H1 (cell line): Measurements from ENCODE around the gene PXK. TPM values are rescaled to one million over a fixed set of nuclear protein-coding genes. Genes with fewer than 3 reads are reported as not detected.

Source experiments
- CTCF ChIA-PET: fragments of 300-600 bp; sonication (Branson Sonifier 250); formaldehyde crosslinking; loops from one replicate; lab custom pipeline; 2021; ENCODE audit not compliant: partially characterized antibody; lab: Charles Lee
- POLR2A ChIA-PET: fragments of 300-600 bp; sonication (Branson Sonifier 250); formaldehyde crosslinking; loops from one replicate; lab custom pipeline; 2021; ENCODE audit warnings: inconsistent platforms; ENCODE audit not compliant: partially characterized antibody; lab: Charles Lee
- DNase-seq, 2 experiments: peaks; one replicate each; pipeline versions ENCODE4 v3.0.0 to v3.0.0-alpha.2; 2010 to 2022; ENCODE audit warnings: low spot score in 2 of 2, low read depth in 1 of 2, mixed read lengths in 1 of 2
- FAIRE-seq: peaks from 2 replicates; lab custom pipeline; 2011; peaks lifted over from hg19 to GRCh38; lab: Jason Lieb, UNC
- H2AFZ ChIP-seq: 2 replicates; pipeline ENCODE4 v1.8.1; 2012; ENCODE audit warnings: low read length, inconsistent platforms
- H2AK5ac ChIP-seq: 2 replicates; pipeline ENCODE4 v1.6.1; 2013; ENCODE audit warnings: low read depth, low read length
- H2BK120ac ChIP-seq: replicated peaks from 2 replicates; pipeline ENCODE3; 2013; ENCODE audit warnings: low read depth, low read length, inconsistent platforms
- H2BK12ac ChIP-seq: 2 replicates; pipeline ENCODE4 v1.6.1; 2013; ENCODE audit warnings: low read depth, low read length
- H2BK15ac ChIP-seq: 2 replicates; pipeline ENCODE4 v1.6.1; 2013; ENCODE audit warnings: low read length
- H2BK20ac ChIP-seq: 2 replicates; pipeline ENCODE4 v1.6.1; 2013; ENCODE audit warnings: low read length
- H2BK5ac ChIP-seq: 2 replicates; pipeline ENCODE4 v1.6.1; 2013; ENCODE audit warnings: low read depth, low read length
- H3K14ac ChIP-seq: 2 replicates; pipeline ENCODE4 v1.6.1; 2013; ENCODE audit warnings: inconsistent platforms; ENCODE audit not compliant: insufficient read length
- H3K18ac ChIP-seq: 2 replicates; pipeline ENCODE4 v1.6.1; 2013; ENCODE audit warnings: low read length; ENCODE audit errors: extremely low read depth
- H3K23ac ChIP-seq: 2 replicates; pipeline ENCODE4 v1.6.1; 2013; ENCODE audit warnings: inconsistent platforms; ENCODE audit not compliant: insufficient read length
- H3K23me2 ChIP-seq: 2 replicates; pipeline ENCODE4 v1.6.1; 2013; ENCODE audit warnings: low read depth, low read length
- H3K27ac ChIP-seq: 2 replicates; pipeline ENCODE4 v1.6.1; 2011; ENCODE audit warnings: low read depth, low read length, inconsistent platforms
- H3K27me3 ChIP-seq, 4 experiments: replicated peaks in 1 of 4; 1 replicate in 1 of 4; 2 replicates in 3 of 4; pipeline versions ENCODE4 v1.6.1 to v1.8.1; 2011 to 2013; ENCODE audit warnings: low read length in 3 of 4, mild to moderate bottlenecking in 3 of 4, inconsistent platforms in 2 of 4, mixed read lengths in 2 of 4, moderate library complexity in 1 of 4; ENCODE audit not compliant: control insufficient read depth in 3 of 4, insufficient read depth in 3 of 4; ENCODE audit errors: extremely low read depth in 1 of 4
- H3K36me3 ChIP-seq, 4 experiments: 2 replicates each; pipeline versions ENCODE4 v1.6.1 to v1.8.1; 2011 to 2013; ENCODE audit warnings: mild to moderate bottlenecking in 4 of 4, low read length in 3 of 4, moderate library complexity in 2 of 4, control low read depth in 1 of 4, inconsistent platforms in 1 of 4; ENCODE audit not compliant: insufficient read depth in 4 of 4, control insufficient read depth in 2 of 4
- H3K4ac ChIP-seq: replicated peaks from 2 replicates; pipeline ENCODE3; 2013; ENCODE audit warnings: low read length, low read depth, mixed read lengths, inconsistent platforms; ENCODE audit not compliant: insufficient read length
- H3K4me1 ChIP-seq, 4 experiments: replicated peaks in 1 of 4; 1 replicate in 1 of 4; 2 replicates in 3 of 4; pipeline versions ENCODE4 v1.6.1 to v1.8.1; 2011 to 2013; ENCODE audit warnings: low read length in 3 of 4, inconsistent platforms in 2 of 4, mixed read lengths in 1 of 4; ENCODE audit not compliant: insufficient read depth in 4 of 4, control insufficient read depth in 3 of 4
- H3K4me2 ChIP-seq, 2 experiments: 2 replicates each; pipeline versions ENCODE4 v1.6.1 to v1.8.1; 2011 to 2013; ENCODE audit warnings: low read depth in 2 of 2, low read length in 2 of 2, control low read depth in 1 of 2, inconsistent platforms in 1 of 2, mild to moderate bottlenecking in 1 of 2; ENCODE audit not compliant: insufficient read depth in 1 of 2
- H3K4me3 ChIP-seq, 4 experiments: fragments of 200-600, 300-600 bp in 1 of 4; sonication (generic), shearing (Covaris generic), sonication (Bioruptor Twin) in 1 of 4; 2 replicates each; pipeline versions ENCODE4 v1.5.1 to v1.8.1; 2011 to 2016; ENCODE audit warnings: low read length in 4 of 4, low read depth in 3 of 4, control low read depth in 2 of 4, inconsistent platforms in 2 of 4, mild to moderate bottlenecking in 2 of 4, mixed read lengths in 1 of 4, moderate library complexity in 1 of 4; ENCODE audit not compliant: insufficient read depth in 2 of 4; ENCODE audit errors: extremely low read depth in 1 of 4
- H3K56ac ChIP-seq: replicated peaks from 2 replicates; pipeline ENCODE3; 2013; ENCODE audit warnings: low read depth, mild to moderate bottlenecking, mixed read lengths, low read length, inconsistent platforms; ENCODE audit not compliant: insufficient read length
- H3K79me1 ChIP-seq: 2 replicates; pipeline ENCODE4 v1.6.1; 2013; ENCODE audit warnings: low read depth, low read length, control low read depth
- H3K79me2 ChIP-seq, 2 experiments: 2 replicates each; pipeline versions ENCODE4 v1.6.1 to v1.8.1; 2012 to 2013; ENCODE audit warnings: low read length in 2 of 2, mild to moderate bottlenecking in 2 of 2, inconsistent platforms in 1 of 2; ENCODE audit not compliant: insufficient read depth in 2 of 2, control insufficient read depth in 1 of 2
- H3K9ac ChIP-seq, 4 experiments: replicated peaks in 1 of 4; 1 replicate in 1 of 4; 2 replicates in 3 of 4; pipeline versions ENCODE4 v1.6.1 to v1.8.1; 2011 to 2013; ENCODE audit warnings: low read depth in 3 of 4, low read length in 3 of 4, control low read depth in 2 of 4, mild to moderate bottlenecking in 2 of 4, moderate library complexity in 2 of 4, inconsistent platforms in 1 of 4; ENCODE audit errors: extremely low read depth in 1 of 4
- H3K9me3 ChIP-seq, 2 experiments: 2 replicates each; pipeline versions ENCODE4 v1.6.1 to v1.8.1; 2012 to 2013; ENCODE audit warnings: mild to moderate bottlenecking in 2 of 2, moderate library complexity in 2 of 2, control low read depth in 1 of 2, inconsistent platforms in 1 of 2, low read depth in 1 of 2, low read length in 1 of 2, mixed read lengths in 1 of 2; ENCODE audit not compliant: insufficient read depth in 2 of 2
- H4K20me1 ChIP-seq, 2 experiments: replicated peaks in 1 of 2; 2 replicates each; pipeline versions ENCODE3 to v1.8.1; 2011 to 2013; ENCODE audit warnings: inconsistent platforms in 2 of 2, low read length in 2 of 2, mild to moderate bottlenecking in 1 of 2; ENCODE audit not compliant: insufficient read depth in 2 of 2, control insufficient read depth in 1 of 2
- H4K5ac ChIP-seq: 2 replicates; pipeline ENCODE4 v1.6.1; 2013; ENCODE audit warnings: low read length, low read depth, mixed read lengths, inconsistent platforms; ENCODE audit not compliant: insufficient read length
- H4K8ac ChIP-seq: 2 replicates; pipeline ENCODE4 v1.8.0; 2013; ENCODE audit warnings: mild to moderate bottlenecking, moderate library complexity, low read length, inconsistent platforms; ENCODE audit not compliant: insufficient read depth; ENCODE audit errors: extremely low read depth
- H4K91ac ChIP-seq: replicated peaks from 2 replicates; pipeline ENCODE3; 2013; ENCODE audit warnings: low read length, mixed read lengths, inconsistent platforms; ENCODE audit not compliant: insufficient read length
- BACH1 ChIP-seq: IDR thresholded peaks from 2 replicates; pipeline ENCODE4 v1.6.1; 2012; ENCODE audit warnings: low read length, improper control_type of control experiment
- CBX8 ChIP-seq: fragments of 300-800, 300-1000 bp; sonication (generic); IDR thresholded peaks from 2 replicates; pipeline ENCODE4 v1.7.1; 2016; ENCODE audit warnings: low read depth, low read length, borderline replicate concordance
- CHD1 ChIP-seq: IDR thresholded peaks from 2 replicates; pipeline ENCODE4 v1.6.1; 2012; ENCODE audit warnings: low read depth, low read length, improper control_type of control experiment
- CTCF ChIP-seq, 3 experiments: IDR thresholded peaks; 1 replicate in 2 of 3; 2 replicates in 1 of 3; pipeline versions ENCODE4 v1.5.1 to v1.6.1; 2011; ENCODE audit warnings: low read length in 3 of 3, mild to moderate bottlenecking in 3 of 3, inconsistent platforms in 2 of 3, low read depth in 1 of 3, moderate library complexity in 1 of 3; ENCODE audit not compliant: insufficient read depth in 1 of 3; ENCODE audit errors: control extremely low read depth in 1 of 3
- NANOG ChIP-seq: IDR thresholded peaks from 2 replicates; pipeline ENCODE4 v1.6.1; 2011; ENCODE audit warnings: low read length, low read depth, mild to moderate bottlenecking, inconsistent platforms; ENCODE audit not compliant: insufficient read depth, poor library complexity, severe bottlenecking
- POU5F1 ChIP-seq: IDR thresholded peaks from 2 replicates; pipeline ENCODE4 v1.6.1; 2011; ENCODE audit warnings: low read depth, mild to moderate bottlenecking, low read length, moderate library complexity
- RBBP5 ChIP-seq: IDR thresholded peaks from 2 replicates; pipeline ENCODE4 v1.7.1; 2012; ENCODE audit warnings: low read depth, mild to moderate bottlenecking, inconsistent platforms, low read length, moderate library complexity, borderline replicate concordance
- SP1 ChIP-seq: IDR thresholded peaks from 2 replicates; pipeline ENCODE4 v1.6.1; 2011; ENCODE audit warnings: low read depth, low read length
- TEAD4 ChIP-seq: IDR thresholded peaks from 2 replicates; pipeline ENCODE4 v1.6.1; 2012; ENCODE audit warnings: low read depth, low read length, inconsistent platforms, mixed read lengths
- YY1 ChIP-seq: IDR thresholded peaks from 2 replicates; pipeline ENCODE4 v1.6.1; 2011; ENCODE audit warnings: low read depth, mild to moderate bottlenecking, low read length
- WGBS, 2 experiments: shearing (Covaris generic) in 1 of 2; methylation state at CpG; one replicate each; pipeline versions ENCODE4 v1.1.6 to v1.1.7; 2013 to 2015; ENCODE audit warnings: low lambda C conversion rate in 2 of 2, mixed read lengths in 2 of 2, inconsistent platforms in 1 of 2, low coverage in 1 of 2, missing lambda C conversion rate in 1 of 2; ENCODE audit not compliant: insufficient replicate concordance in 2 of 2, insufficient coverage in 1 of 2, insufficient read length in 1 of 2; ENCODE audit errors: extremely low coverage in 1 of 2, missing lambda C conversion rate in 1 of 2; 5-methylcytosine and 5-hydroxymethylcytosine counted together
- polyA plus RNA-seq, 7 experiments: library from polyadenylated mRNA; depleted of rRNA in 3 of 7; stranded (reverse) in 5 of 7; unstranded in 2 of 7; fragments of >200 nt in 5 of 7; fragments of 200-250 nt in 2 of 7; gene quantifications; 1 replicate in 5 of 7; 2 replicates in 1 of 7; 4 replicates in 1 of 7; pipeline versions ENCODE4 v1.2.1 to v1.2.3, GENCODE V29; 2011 to 2013; ENCODE audit warnings: missing spikeins in 2 of 7, mixed read lengths in 2 of 7
- total RNA-seq: library from RNA; stranded (reverse); fragmentation: NEBNext Ultra II Directional; extraction: Animal tissue kit (Norgen Biotek cat#: 25700); gene quantifications from 2 replicates; pipeline ENCODE4 v1.2.1, GENCODE V29; 2021

Gene PXK
- total and polyA plus RNA-seq, 2 of the 8 experiments (the other 6 are each of a cell fraction or from before 2014, with no cell fraction given): 3.5 to 7.1 TPM

- Histone ChIP-seq H2BK120ac (no peak overlapping the region), H2BK5ac (no peak overlapping the region), H3K23ac (no peak overlapping the region), H3K4me3 (no peak overlapping the region), H2BK20ac (no peak overlapping the region), H3K23me2 (peaks cover 7% of the 10 kb centered on the region; the same call in 1 of the 2 replicates), H3K9me3 (no peaks in the 10 kb centered on the region), H3K14ac (no peak overlapping the region), H4K91ac (no peak overlapping the region), H3K79me2 (no peaks in the 10 kb centered on the region), H4K8ac (no peak overlapping the region), H2BK15ac (no peak overlapping the region), H3K79me1 (no peaks in the 10 kb centered on the region), H3K56ac (no peak overlapping the region), H3K27me3 (peaks cover 0 to 16% (median 8%) of the 10 kb centered on the region in 4 experiments; a peak in 5 of 7 replicates), H3K18ac (no peak overlapping the region), H3K27ac (no peak overlapping the region), H3K36me3 (no peaks in the 10 kb centered on the region), H2AFZ (no peak overlapping the region), H3K4me2 (no peak overlapping the region), H2BK12ac (no peak overlapping the region), H3K9ac (no peak overlapping the region), H4K5ac (no peak overlapping the region), H3K4ac (no peak overlapping the region), H3K4me1 (0 out of 7 replicates have a peak, but pooled peaks cover 0 to 4% (median 0%) of the 10 kb centered on the region in 4 experiments), H4K20me1 (no peaks in the 10 kb centered on the region), H2AK5ac (no peak overlapping the region)
- no peak for DNase-seq
- 94% methylated on average over 2 of the region's 3 CpGs; no CpG with 5 or more reads in 1 of the 2 experiments for WGBS, 2 experiments
- ChIA-PET CTCF (interaction anchor here (0.6 to 2.1 kb wide), 11 partner anchors 12 to 195 kb away, joined by 3 to 6 read pairs (median 4); partner anchors contain the start of gene KCTD6), POLR2A (interaction anchor here (1.9 kb wide), 1 partner anchor 10 kb away, joined by 6 read pairs; no protein-coding TSS in a partner anchor)
- no peak for FAIRE-seq
- TF ChIP-seq NANOG: no peak
- TF ChIP-seq CTCF (IDR thresholded peaks at IDR 0.05; ENCODE audit: control extremely low read depth in 1 of 3, insufficient read depth in 1 of 3, low read depth in 1 of 3, low read length in 3 of 3): no peak
- TF ChIP-seq POU5F1: no peak
- TF ChIP-seq RBBP5: no peak
- TF ChIP-seq CHD1: no peak
- no peak for TF ChIP-seq YY1
- TF ChIP-seq TEAD4: no peak
- TF ChIP-seq CBX8: no peak
- no peak for TF ChIP-seq BACH1
- no peak for TF ChIP-seq SP1
Measured at GRCh38 chr3:58336135-58336882, 3.6 kb downstream of the PXK start.
